Left cardiac atrium (tissue), 4 donors: Measurements from ENCODE around the gene RECQL5. TPM values are rescaled to one million over a fixed set of nuclear protein-coding genes. Genes with fewer than 3 reads are reported as not detected.

Experiments
- ATAC-seq, 2 donors: fragments of 200-7000 bp; cut with Tn5 transposase; one replicate each; pipeline ENCODE4 v1.9.1; 2020; ENCODE audit warnings: mild to moderate bottlenecking in 2 of 2, moderate library complexity in 2 of 2
- DNase-seq: peaks from one replicate; pipeline ENCODE4 v3.0.0-alpha.2; 2020
- intact Hi-C, 2 donors: fragments of 100-400 bp; cut with DNase I; formaldehyde crosslinking; loops; one replicate each; pipeline versions ENCODE4 v1.14.1 to v1.15.1; 2022 to 2023
- long read RNA-seq: library from polyadenylated mRNA; unstranded; transcript quantifications from one replicate; pipeline ENCODE4 v2.0.0, GENCODE V29; 2021
- total RNA-seq, 2 donors: library from RNA; stranded (reverse); fragmentation: NEBNext Ultra II Directional; extraction: Animal tissue kit (Norgen Biotek cat#: 25700); gene quantifications; one replicate each; pipeline ENCODE4 v1.2.1, GENCODE V29; 2021
- donor health status: DM: no; HTN: yes; CAD: no.
- donor health status: DM: no; HTN: yes; CAD: no; lungs with severe emphysema.
- donor health status: DM: yes; HTN: yes; CAD: no.
- donor health status: Dilated cardiomyopathy.

Gene RECQL5
- total RNA-seq: 10 to 100 TPM; 11.3 to 15.5 TPM
- long read RNA-seq, partial matches to known transcripts: 2 of 11 reads
- long read RNA-seq, other reads (novel, unspliced or antisense): 5 of 11 reads

GRCh38 chr17:75666959-75667790 lies at the start of gene RECQL5, which contains the start of gene SAP30BP:
RECQL5 (minus strand) TSS chr17:75667154; CDS start chr17:75666557, 597 bp downstream.
SAP30BP (plus strand) TSS chr17:75667338; CDS start chr17:75667373, 35 bp downstream.
- intact Hi-C loops: no loop called here
- ATAC-seq (peak; percentile 100), DNase-seq (peak; percentile 99)

GRCh38 chr17:75712446-75712845 lies 45.5 kb upstream of the RECQL5 start:
- no peak for DNase-seq
- ATAC-seq: no peak
- intact Hi-C loops: no loop called here

- ATAC-seq (peak; percentile 67 to 71), DNase-seq (peak; percentile 84)
- intact Hi-C loops: no loop called here
Measured at GRCh38 chr17:75707079-75707571, 40.2 kb upstream of the RECQL5 start.

- no peak for ATAC-seq
- no peak for DNase-seq
- intact Hi-C loops: no loop called here
Measured at GRCh38 chr17:75706042-75706728, 39.2 kb upstream of the RECQL5 start.

GRCh38 chr17:75704963-75705875 lies 38.3 kb upstream of the RECQL5 start:
- DNase-seq (no peak), ATAC-seq (peak; percentile 54 to 69)
- intact Hi-C loops: no loop called here

- DNase-seq (no peak), ATAC-seq (no peak)
- intact Hi-C loops: no loop called here
Measured at GRCh38 chr17:75703591-75703990, 36.6 kb upstream of the RECQL5 start.

GRCh38 chr17:75703191-75703590 lies 36.2 kb upstream of the RECQL5 start:
- no peak for DNase-seq
- ATAC-seq: no peak
- intact Hi-C loops: no loop called here

- ATAC-seq: no peak
- DNase-seq: no peak
- intact Hi-C loops: no loop called here
Measured at GRCh38 chr17:75701288-75701687, 34.3 kb upstream of the RECQL5 start.

GRCh38 chr17:75698659-75699058 lies 31.7 kb upstream of the RECQL5 start:
- ATAC-seq: no peak
- DNase-seq: no peak
- intact Hi-C loops: no loop called here

GRCh38 chr17:75697651-75698291 lies 30.8 kb upstream of the RECQL5 start:
- DNase-seq: no peak
- no peak for ATAC-seq
- intact Hi-C loops: no loop called here

GRCh38 chr17:75695830-75696271 lies 28.9 kb upstream of the RECQL5 start:
- intact Hi-C loops: no loop called here
- DNase-seq: peak; percentile 66
- peak; percentile 41 to 66 for ATAC-seq

GRCh38 chr17:75695141-75695829 lies 28.3 kb upstream of the RECQL5 start:
- intact Hi-C loops: no loop called here
- no peak for ATAC-seq
- no peak for DNase-seq

- ATAC-seq (peak; percentile 19 to 25), DNase-seq (no peak)
- intact Hi-C loops: no loop called here
Measured at GRCh38 chr17:75694536-75694935, 27.6 kb upstream of the RECQL5 start.

- intact Hi-C loops: no loop called here
- DNase-seq (peak; percentile 84), ATAC-seq (peak; percentile 85)
Measured at GRCh38 chr17:75693500-75694481, 26.8 kb upstream of the RECQL5 start.

- no peak for DNase-seq
- intact Hi-C loops: no loop called here
- ATAC-seq: peak in 1 of 2 donors; percentile 13
Measured at GRCh38 chr17:75692976-75693375, 26.0 kb upstream of the RECQL5 start.

GRCh38 chr17:75691801-75692626 lies 25.1 kb upstream of the RECQL5 start:
- no peak for ATAC-seq
- intact Hi-C loops: no loop called here
- DNase-seq: no peak
